Measurements from ENCODE around the gene CACNA1D.
"Not testable (repeated sequence)": the region's sequence is repeated elsewhere in the genome, so short reads cannot be mapped to it uniquely, and the experiment has no call there.

Gene CACNA1D

DNA sequence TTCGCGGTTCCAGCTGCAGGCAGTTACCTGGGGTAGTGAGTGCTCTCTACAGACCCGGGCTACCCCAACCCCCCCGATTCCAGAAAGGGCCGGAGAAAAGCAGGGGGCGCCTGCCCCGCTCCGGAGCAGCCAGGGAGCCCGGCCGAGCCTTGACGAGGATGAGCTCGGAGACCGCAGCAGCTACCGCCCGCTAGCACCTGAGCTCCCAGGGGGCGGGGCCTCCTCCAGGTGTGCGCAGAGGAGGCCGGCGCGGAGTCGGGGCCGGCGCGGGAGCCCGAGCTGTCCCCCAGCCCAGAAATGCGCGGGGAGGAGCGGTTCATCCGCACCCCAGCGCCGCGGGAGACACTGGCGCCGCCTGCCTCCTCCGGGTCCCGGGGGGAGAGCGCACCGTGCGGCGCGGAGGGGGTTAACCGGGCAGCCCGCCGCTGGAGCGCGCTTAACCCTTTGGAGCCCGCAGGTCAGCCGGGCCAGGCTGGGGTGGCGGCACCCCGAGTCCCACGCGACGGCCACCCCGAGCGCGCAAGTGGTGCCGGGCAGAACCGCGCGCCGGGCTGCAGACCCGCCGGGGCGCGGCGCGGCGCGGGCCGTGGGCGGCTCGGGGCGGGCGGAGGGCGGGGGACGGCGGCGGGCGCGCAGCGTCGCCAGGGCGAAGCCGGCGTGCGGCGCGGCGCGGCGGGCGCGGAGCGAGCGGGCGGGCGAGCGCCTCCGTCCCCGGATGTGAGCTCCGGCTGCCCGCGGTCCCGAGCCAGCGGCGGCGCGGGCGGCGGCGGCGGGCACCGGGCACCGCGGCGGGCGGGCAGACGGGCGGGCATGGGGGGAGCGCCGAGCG, at the start of gene CACNA1D:
Gene CACNA1D (plus strand): TSS at position 649 of the 829 bp plus-strand sequence. CDS start 556 bp downstream, outside the sequence.
- H3K4me1 ChIP-seq (ENCODE audit: control insufficient read depth, insufficient read depth, low read length, unreplicated experiment) = peaks cover 2% of the 10 kb centered on the region
- H3K27me3 ChIP-seq (ENCODE audit: insufficient read depth, low read length) = peaks cover 72% of the 10 kb centered on the region
- no peaks in the 10 kb centered on the region for H3K79me2 ChIP-seq (ENCODE audit: control insufficient read depth, insufficient read depth, low read length, unreplicated experiment)
- peak within 1 kb of the TSS; percentile 63 for H3K4me3 ChIP-seq (ENCODE audit: low read depth, low read length)
- no peaks in the 10 kb centered on the region for H3K36me3 ChIP-seq (ENCODE audit: insufficient read depth, low read length)
- H3K27ac ChIP-seq (ENCODE audit: low read depth, low read length) = no peak within 1 kb of the TSS
- no peak within 1 kb of the TSS for H2AFZ ChIP-seq (ENCODE audit: low read length, unreplicated experiment)

DNA sequence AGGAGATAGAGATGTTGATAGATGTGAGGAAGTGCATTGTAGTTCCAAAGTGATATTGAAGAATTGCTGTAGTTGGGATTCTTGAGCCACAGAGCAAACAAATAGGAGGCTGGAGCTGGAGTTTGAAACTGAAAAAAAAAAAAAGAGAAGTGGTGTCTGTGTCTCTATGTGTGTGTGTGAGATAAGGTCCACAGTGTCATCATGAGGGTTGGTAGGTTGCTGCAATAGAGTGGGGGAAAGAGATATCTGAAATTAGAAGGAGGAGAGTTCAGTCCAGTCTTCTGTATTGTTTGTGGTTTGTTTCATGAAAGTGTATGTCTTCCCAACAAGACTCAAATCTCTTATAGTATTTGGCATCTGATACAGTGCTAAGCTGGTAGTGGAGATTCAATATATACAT, 37.3 kb upstream of the CACNA1D start:
- Histone ChIP-seq H3K79me2 (ENCODE audit: control insufficient read depth, insufficient read depth, low read length, unreplicated experiment) (no peaks in the 10 kb centered on the region), H2AFZ (ENCODE audit: low read length, unreplicated experiment) (no peak overlapping the region), H3K36me3 (ENCODE audit: insufficient read depth, low read length) (no peaks in the 10 kb centered on the region), H3K27ac (ENCODE audit: low read depth, low read length) (no peak overlapping the region), H3K4me1 (ENCODE audit: control insufficient read depth, insufficient read depth, low read length, unreplicated experiment) (no peaks in the 10 kb centered on the region), H3K27me3 (ENCODE audit: insufficient read depth, low read length) (peaks cover 22% of the 10 kb centered on the region), H3K4me3 (ENCODE audit: low read depth, low read length) (no peak overlapping the region)

DNA sequence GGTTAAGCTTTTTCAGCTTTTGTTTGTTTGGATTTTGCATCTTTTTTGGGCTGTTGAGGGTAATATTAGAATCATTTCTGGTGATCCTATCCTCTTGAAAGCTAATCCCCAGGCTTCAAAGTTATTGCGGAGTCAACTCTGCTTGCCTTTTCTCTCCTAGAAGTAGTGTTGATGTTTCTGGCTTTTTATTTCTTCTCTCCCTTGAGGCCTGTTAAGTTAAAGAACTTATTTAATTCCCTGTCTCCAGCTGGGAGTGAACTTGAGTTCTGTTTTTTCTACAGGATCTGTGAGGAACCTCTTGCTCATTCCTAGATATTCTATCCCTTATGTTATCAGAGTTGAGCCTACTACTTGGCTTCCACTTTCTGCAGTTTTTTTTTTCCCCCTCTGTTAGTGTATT, 34.1 kb upstream of the CACNA1D start:
- H2AFZ ChIP-seq (ENCODE audit: low read length, unreplicated experiment) = no peak overlapping the region
- H3K27me3 ChIP-seq (ENCODE audit: insufficient read depth, low read length) = peaks cover 10% of the 10 kb centered on the region
- H3K4me3 ChIP-seq (ENCODE audit: low read depth, low read length) = no peak overlapping the region
- H3K79me2 ChIP-seq (ENCODE audit: control insufficient read depth, insufficient read depth, low read length, unreplicated experiment) = no peaks in the 10 kb centered on the region
- no peaks in the 10 kb centered on the region for H3K4me1 ChIP-seq (ENCODE audit: control insufficient read depth, insufficient read depth, low read length, unreplicated experiment)
- no peaks in the 10 kb centered on the region for H3K36me3 ChIP-seq (ENCODE audit: insufficient read depth, low read length)
- H3K27ac ChIP-seq (ENCODE audit: low read depth, low read length) = no peak overlapping the region

DNA sequence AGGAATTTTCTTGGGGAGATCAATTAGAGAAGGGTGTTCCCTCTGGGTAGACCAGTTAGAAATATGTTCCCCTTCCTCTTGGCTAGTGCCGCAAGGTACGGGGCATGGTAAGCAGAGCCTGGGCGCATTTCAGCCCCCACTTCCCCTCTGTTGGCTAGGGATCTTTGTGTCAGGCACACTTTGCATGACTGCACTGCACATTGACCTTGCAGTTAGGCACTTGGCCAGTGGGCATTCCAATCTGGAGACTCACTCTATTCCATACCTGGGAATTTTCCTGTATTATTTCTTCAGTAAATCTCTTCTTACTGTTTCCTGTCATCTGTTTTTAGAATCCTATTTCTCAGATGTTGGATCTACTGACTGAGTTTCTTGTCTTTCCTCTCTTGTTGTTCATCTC, 30.0 kb upstream of the CACNA1D start:
- no peak overlapping the region for H2AFZ ChIP-seq (ENCODE audit: low read length, unreplicated experiment)
- H3K36me3 ChIP-seq (ENCODE audit: insufficient read depth, low read length) = no peaks in the 10 kb centered on the region
- H3K27me3 ChIP-seq (ENCODE audit: insufficient read depth, low read length) = no peaks in the 10 kb centered on the region
- H3K79me2 ChIP-seq (ENCODE audit: control insufficient read depth, insufficient read depth, low read length, unreplicated experiment) = no peaks in the 10 kb centered on the region
- no peak overlapping the region for H3K4me3 ChIP-seq (ENCODE audit: low read depth, low read length)
- no peaks in the 10 kb centered on the region for H3K4me1 ChIP-seq (ENCODE audit: control insufficient read depth, insufficient read depth, low read length, unreplicated experiment)
- H3K27ac ChIP-seq (ENCODE audit: low read depth, low read length) = no peak overlapping the region

DNA sequence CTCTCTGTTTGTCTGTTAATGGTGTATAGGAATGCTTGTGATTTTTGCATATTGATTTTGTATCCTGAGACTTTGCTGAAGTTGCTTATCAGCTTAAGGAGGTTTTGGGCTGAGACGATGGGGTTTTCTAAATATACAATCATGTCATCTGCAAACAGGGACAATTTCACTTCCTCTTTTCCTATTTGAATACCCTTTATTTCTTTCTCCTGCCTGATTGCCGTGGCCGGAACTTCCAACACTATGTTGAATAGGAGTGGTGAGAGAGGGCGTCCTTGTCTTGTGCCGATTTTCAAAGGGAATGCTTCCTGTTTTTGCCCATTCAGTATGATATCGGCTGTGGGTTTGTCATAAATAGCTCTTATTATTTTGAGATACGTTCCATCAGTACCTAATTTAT, 24.7 kb upstream of the CACNA1D start:
- not testable (repeated sequence) for H3K27me3 ChIP-seq (ENCODE audit: insufficient read depth, low read length); H2AFZ ChIP-seq (ENCODE audit: low read length, unreplicated experiment); H3K4me1 ChIP-seq (ENCODE audit: control insufficient read depth, insufficient read depth, low read length, unreplicated experiment); H3K36me3 ChIP-seq (ENCODE audit: insufficient read depth, low read length); H3K4me3 ChIP-seq (ENCODE audit: low read depth, low read length); H3K79me2 ChIP-seq (ENCODE audit: control insufficient read depth, insufficient read depth, low read length, unreplicated experiment); H3K27ac ChIP-seq (ENCODE audit: low read depth, low read length)

DNA sequence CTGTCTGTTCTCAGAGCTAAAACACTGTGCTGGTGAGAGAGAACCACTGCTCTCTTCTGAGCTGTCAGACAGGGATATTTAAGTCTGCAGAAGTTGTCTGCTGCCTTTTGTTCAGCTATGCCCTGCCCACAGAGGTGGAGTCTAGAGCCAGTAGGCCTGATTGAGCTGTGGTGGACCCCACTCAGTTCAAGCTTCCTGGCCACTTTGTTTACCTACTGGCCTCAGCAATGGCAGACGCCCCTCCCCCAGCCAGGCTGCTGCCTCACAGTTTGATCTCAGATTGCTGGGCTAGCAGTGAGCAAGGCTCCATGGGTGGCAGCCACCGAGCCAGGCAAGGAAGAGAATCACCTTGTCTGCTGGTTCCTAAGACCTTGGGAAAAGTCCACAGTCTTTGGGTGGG, 21.0 kb upstream of the CACNA1D start:
- Histone ChIP-seq H3K4me3 (ENCODE audit: low read depth, low read length) (no peak overlapping the region), H3K36me3 (ENCODE audit: insufficient read depth, low read length) (no peaks in the 10 kb centered on the region), H3K27ac (ENCODE audit: low read depth, low read length) (no peak overlapping the region), H2AFZ (ENCODE audit: low read length, unreplicated experiment) (no peak overlapping the region), H3K79me2 (ENCODE audit: control insufficient read depth, insufficient read depth, low read length, unreplicated experiment) (no peaks in the 10 kb centered on the region), H3K4me1 (ENCODE audit: control insufficient read depth, insufficient read depth, low read length, unreplicated experiment) (no peaks in the 10 kb centered on the region), H3K27me3 (ENCODE audit: insufficient read depth, low read length) (no peaks in the 10 kb centered on the region)

DNA sequence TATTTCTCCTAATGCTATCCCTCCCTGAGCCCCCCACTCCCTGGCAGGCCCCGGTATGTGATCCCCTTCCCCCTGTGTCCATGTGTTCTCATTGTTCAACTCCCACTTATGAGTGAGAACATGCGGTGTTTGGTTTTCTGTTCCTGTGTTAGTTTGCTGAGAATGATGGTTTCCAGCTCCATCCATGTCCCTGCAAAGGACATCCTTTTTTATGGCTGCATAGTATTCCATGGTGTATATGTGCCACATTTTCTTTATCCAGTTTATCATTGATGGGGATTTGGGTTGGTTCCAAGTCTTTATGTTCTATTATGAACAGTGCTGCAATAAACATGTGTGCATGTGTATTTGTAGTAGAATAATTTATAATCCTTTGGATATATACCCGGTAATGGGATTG, 18.0 kb upstream of the CACNA1D start:
- H3K4me3 ChIP-seq (ENCODE audit: low read depth, low read length); H3K4me1 ChIP-seq (ENCODE audit: control insufficient read depth, insufficient read depth, low read length, unreplicated experiment); H3K36me3 ChIP-seq (ENCODE audit: insufficient read depth, low read length); H3K79me2 ChIP-seq (ENCODE audit: control insufficient read depth, insufficient read depth, low read length, unreplicated experiment); H3K27me3 ChIP-seq (ENCODE audit: insufficient read depth, low read length); H2AFZ ChIP-seq (ENCODE audit: low read length, unreplicated experiment); H3K27ac ChIP-seq (ENCODE audit: low read depth, low read length): not testable (repeated sequence)

DNA sequence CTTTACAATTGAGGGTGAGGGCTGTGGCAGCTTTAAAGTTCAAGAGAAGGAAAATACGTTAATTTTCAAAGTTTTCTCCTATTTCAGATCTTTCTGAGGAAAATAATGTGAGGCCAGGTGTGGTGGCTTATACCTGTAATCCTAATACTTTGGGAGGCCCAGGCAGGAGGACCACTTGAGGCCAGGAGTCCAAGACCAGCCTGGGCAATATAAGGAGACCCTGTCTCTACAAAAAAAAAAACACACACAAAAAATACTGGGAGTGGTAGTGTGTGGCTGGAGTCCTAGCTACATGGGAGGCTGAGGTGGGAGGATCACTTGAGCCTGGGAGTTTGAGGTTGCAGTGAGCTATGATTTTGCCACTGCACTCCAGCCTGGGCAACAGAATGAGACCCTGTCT, 16.7 kb upstream of the CACNA1D start:
- H3K4me3 ChIP-seq (ENCODE audit: low read depth, low read length); H2AFZ ChIP-seq (ENCODE audit: low read length, unreplicated experiment); H3K27ac ChIP-seq (ENCODE audit: low read depth, low read length); H3K27me3 ChIP-seq (ENCODE audit: insufficient read depth, low read length); H3K36me3 ChIP-seq (ENCODE audit: insufficient read depth, low read length); H3K4me1 ChIP-seq (ENCODE audit: control insufficient read depth, insufficient read depth, low read length, unreplicated experiment); H3K79me2 ChIP-seq (ENCODE audit: control insufficient read depth, insufficient read depth, low read length, unreplicated experiment): not testable (repeated sequence)

DNA sequence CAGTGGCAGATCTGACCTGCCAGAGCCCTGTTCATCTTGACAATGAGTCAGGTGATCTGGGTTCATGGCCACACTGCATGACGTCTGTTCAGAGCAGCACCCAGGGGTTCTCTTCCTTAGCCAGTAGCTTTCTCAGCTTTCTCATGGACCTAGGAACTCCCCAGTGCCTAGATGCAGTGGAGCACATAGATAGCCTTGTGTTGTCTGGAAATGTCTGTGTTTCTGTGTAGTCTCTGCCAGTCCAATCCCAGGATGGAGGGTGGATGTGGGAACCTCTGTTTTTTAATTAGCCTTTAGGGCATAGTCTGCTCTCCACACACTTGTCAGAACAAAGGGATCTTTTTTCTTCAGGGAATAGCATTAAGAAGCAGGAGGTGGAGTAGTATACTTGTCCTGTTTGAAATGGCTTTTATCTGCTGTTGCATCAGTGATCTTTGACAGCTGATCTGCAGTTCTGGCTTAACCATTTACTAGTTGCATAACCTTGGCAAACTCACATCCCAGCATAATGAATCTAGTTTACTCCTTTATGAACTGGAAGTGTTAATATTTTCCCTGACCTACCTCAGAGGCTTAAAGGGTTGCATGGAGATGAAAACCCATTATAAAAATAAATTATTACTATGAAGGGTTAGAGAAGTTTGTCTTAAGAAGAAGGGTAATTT, 16.1 kb upstream of the CACNA1D start:
- Histone ChIP-seq H3K36me3 (ENCODE audit: insufficient read depth, low read length) (no peaks in the 10 kb centered on the region), H2AFZ (ENCODE audit: low read length, unreplicated experiment) (no peak overlapping the region), H3K27me3 (ENCODE audit: insufficient read depth, low read length) (0 out of 2 replicates have a peak, but pooled peaks cover 4% of the 10 kb centered on the region), H3K79me2 (ENCODE audit: control insufficient read depth, insufficient read depth, low read length, unreplicated experiment) (no peaks in the 10 kb centered on the region), H3K27ac (ENCODE audit: low read depth, low read length) (no peak overlapping the region), H3K4me3 (ENCODE audit: low read depth, low read length) (no peak overlapping the region), H3K4me1 (ENCODE audit: control insufficient read depth, insufficient read depth, low read length, unreplicated experiment) (no peaks in the 10 kb centered on the region)

DNA sequence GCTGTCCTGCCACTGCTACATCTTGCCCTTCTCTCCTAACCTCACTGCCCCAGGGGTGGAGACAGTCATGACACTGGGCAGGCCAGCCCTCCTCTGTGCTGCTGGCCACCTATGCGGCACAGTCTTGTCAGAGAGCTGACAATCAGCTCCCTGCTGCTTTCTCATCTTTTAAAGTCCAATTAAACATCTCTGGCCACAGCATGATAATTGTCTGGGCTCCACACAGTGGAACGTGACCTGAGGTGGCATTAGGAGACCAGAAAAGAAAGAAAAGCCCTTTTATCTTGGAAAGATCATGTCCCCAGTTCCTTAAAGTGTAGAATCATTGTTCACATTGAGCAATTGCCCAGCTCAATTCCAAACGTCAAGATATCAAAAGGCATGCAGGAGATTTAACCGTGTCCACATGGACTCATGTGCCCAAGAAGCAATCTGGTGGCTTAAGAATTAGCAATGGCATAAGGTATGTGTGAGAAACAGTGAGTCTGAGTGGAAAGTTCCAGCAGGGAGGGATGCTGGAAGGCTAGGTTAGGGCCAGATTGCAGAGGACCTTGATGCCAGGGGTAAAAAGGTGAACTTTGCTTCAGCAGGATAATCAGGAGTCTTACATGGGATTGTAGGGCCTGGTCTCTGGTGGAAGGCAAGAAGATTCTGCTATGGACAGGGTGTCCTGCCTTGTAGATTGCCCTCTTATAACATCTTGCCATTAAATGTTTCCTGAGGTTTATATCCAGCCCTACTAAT, 15.3 kb upstream of the CACNA1D start:
- Histone ChIP-seq H3K4me1 (ENCODE audit: control insufficient read depth, insufficient read depth, low read length, unreplicated experiment) (no peaks in the 10 kb centered on the region), H3K36me3 (ENCODE audit: insufficient read depth, low read length) (no peaks in the 10 kb centered on the region), H2AFZ (ENCODE audit: low read length, unreplicated experiment) (no peak overlapping the region), H3K27me3 (ENCODE audit: insufficient read depth, low read length) (0 out of 2 replicates have a peak, but pooled peaks cover 7% of the 10 kb centered on the region), H3K4me3 (ENCODE audit: low read depth, low read length) (no peak overlapping the region), H3K79me2 (ENCODE audit: control insufficient read depth, insufficient read depth, low read length, unreplicated experiment) (no peaks in the 10 kb centered on the region), H3K27ac (ENCODE audit: low read depth, low read length) (no peak overlapping the region)

All from ACC112 (cell line).